GM19035 (cell line): ENCODE measurements around the gene PCBD1.
A peak's percentile ranks its signal among the peaks of the same experiment; 100 is the strongest.
"Not testable (repeated sequence)": the region's sequence is repeated elsewhere in the genome, so short reads cannot be mapped to it uniquely, and the experiment has no call there.

Experiments
- ATAC-seq: cut with Tn5 transposase; IDR thresholded peaks from one replicate; pipeline ENCODE4 v1.9.1; 2021; ENCODE audit not compliant: unreplicated experiment

The PCBD1 gene

GRCh38 chr10:70887804-70888800, at the start of gene PCBD1:
TSS of gene PCBD1 (minus strand) at chr10:70888565. CDS start at chr10:70888533, 32 bp downstream.
- ATAC-seq: peak; percentile 68

DNA sequence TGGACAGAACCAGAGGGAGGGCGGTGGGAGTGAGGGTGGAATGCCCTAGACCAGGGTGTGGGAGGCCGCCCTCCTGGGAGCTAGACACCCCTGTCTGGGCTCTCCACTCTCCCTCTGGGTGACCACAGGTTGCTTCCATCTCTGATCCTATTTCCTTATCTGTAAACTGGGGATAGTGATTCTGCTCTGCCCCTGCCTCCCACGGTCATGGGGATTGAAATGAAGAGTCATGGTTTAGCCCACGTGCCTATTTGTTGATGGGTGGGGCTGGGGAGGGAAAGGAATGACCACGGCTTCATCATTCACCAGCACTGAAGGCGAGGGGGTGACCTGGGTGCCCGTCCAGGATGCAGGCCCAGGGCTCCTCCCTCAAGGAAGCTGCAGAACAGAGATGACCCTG, 49.3 kb upstream of the PCBD1 start:
- ATAC-seq: no peak

GRCh38 chr10:70936111-70936510, 47.7 kb upstream of the PCBD1 start:
- no peak for ATAC-seq

GRCh38 chr10:70935631-70936030, 47.3 kb upstream of the PCBD1 start:
- no peak for ATAC-seq

- no peak for ATAC-seq
These were observed 46.8 kb upstream of the PCBD1 start for GRCh38 chr10:70935125-70935625.

DNA sequence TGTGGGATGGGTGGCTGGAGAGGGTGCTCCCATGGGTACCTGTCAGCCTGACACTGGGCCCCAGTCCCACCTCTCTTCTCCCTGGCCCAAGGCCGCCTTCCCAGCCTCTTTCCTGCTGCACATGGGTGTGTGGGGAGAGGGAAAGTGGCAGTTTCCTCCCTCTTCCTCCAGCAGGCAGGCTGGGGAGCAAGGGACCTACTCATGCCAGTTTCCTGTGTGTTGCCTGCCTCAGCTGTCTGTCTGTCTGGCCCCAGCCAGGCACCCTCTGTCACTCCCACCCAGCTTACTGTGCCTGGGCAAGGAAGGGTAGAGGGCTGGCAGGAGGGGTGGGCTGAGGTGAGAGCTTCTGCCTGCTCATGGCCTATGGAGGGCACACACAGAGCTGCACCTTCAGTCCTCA, 46.3 kb upstream of the PCBD1 start:
- ATAC-seq: no peak

DNA sequence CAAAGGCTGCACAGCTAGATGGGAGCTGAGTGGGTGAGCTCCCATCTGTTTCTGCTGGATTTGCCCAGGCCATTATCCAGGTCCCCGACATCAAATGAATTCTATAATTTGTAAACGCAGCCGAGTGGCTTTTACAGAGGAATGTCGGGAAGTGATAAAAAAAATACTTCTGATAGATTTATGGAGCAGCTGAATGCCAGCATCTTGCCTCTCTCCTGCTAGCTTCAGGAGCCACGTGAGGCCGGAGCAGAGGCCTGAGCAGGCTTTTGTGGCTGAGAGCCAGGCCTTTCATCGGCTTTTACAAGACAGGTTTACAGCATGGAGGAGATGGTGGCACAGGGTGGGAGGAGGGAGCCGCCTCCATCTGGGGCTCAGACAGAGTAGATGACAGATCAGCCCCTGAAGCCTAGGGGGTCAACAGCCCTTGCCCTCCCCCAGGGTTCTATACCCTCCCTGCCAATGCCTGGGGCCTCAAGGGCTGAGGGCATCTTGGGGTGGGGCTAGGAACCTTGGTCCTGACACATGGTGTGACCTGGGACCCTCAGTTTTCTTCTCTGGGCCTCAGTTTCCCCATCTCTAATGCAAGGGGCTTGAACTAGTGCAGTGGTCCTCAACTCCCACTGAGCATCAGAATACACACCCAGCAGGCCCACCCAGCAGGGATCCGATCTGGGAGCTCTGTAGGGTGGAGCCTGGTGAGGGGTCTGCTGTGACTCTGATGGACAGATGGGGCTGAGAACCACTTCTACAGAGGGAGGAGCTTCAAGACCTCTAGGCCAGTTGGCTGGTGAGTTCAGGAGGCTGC, 44.2 kb upstream of the PCBD1 start:
- no peak for ATAC-seq

GRCh38 chr10:70931168-70931815, 42.9 kb upstream of the PCBD1 start:
- ATAC-seq: no peak

DNA sequence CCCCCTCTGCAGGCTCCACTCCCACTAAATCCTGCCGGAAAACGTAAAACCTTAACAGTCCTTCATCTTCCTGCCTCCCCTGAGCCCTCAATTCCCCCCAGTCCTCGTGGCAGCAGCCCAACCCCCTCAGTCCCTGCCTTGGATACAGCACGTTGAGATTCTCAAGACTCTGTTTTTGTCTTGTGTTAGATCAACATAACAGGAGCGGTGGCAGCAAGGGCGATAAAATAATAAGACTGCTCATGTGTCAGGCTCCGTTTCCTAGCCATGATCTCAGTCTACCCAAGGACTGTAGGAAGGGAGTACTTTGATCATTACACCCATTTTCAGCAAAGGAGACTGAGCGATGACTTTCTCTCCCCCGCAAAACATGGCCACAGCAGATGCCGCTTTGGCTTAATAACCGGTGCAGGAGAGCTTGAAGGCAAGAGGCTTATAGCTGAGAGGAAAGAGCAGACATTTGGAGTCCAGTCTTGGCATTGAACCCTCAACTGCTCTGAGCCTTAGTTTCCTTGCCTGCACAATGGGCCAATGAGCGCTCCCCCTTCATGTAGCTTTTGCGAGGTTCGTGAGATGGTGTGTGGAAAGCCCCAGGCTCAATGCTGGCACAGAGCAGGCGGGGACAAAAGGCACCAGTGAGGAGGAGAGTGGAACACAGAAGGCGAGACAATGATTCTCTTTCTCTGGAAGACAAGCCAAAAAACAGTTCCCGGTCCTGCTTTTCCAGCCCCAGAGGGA, 42.1 kb upstream of the PCBD1 start:
- ATAC-seq: no peak

DNA sequence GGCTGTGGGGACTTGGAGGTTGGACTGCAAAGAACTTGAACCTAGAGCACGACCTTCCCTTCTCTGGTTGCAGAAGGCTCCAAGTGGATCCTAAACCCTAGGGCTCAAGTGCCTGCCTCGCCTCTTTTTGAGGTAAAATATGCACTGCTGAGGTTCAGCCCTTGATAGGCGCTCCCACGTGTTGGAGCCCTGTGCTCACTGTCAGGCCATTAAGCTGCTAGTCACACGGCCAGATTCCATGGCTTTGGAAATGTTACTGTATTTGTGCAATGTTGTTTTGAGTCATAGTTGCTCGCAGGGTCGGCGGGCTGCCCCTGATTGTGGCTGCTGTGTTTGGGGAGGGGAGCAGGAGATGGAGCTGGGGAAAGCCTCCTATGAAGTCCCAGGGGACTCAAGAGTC, 39.8 kb upstream of the PCBD1 start:
- ATAC-seq: no peak

DNA sequence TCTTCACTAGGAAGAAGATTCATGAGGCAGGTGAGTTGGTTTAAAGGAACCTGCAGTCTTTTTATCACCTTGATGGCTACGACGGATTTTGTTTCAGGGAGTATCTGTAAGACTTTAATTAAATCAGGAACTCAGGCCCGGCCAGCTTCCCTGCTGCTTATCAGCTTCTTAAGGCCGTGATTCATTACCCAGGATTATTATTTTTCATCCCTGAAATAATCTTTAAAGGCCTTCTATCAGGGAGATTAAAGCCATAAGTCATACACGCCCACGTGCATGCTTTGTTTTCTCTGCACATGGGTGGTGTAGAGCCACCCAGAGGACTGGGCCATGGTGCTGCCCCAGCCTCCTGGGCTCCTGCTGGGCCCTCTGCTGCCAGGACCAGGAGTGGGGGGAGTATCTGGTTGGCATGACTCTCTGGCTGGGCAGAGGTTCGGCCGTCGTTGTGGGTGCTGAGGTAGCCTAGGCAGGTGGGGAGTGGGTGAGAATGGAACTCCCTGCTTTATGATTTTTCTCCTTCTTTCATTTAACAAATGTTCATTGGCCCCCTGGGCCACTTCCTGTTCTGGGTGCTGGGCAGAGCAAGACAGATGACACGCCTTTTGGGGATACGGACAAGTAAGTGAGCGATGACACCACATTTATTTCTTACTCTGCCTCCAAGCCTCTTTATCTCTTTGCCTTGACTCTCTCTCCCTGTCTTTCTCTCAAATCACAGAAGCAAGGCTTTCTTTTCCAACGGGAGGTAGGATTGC, 39.0 kb upstream of the PCBD1 start:
- ATAC-seq: no peak

DNA sequence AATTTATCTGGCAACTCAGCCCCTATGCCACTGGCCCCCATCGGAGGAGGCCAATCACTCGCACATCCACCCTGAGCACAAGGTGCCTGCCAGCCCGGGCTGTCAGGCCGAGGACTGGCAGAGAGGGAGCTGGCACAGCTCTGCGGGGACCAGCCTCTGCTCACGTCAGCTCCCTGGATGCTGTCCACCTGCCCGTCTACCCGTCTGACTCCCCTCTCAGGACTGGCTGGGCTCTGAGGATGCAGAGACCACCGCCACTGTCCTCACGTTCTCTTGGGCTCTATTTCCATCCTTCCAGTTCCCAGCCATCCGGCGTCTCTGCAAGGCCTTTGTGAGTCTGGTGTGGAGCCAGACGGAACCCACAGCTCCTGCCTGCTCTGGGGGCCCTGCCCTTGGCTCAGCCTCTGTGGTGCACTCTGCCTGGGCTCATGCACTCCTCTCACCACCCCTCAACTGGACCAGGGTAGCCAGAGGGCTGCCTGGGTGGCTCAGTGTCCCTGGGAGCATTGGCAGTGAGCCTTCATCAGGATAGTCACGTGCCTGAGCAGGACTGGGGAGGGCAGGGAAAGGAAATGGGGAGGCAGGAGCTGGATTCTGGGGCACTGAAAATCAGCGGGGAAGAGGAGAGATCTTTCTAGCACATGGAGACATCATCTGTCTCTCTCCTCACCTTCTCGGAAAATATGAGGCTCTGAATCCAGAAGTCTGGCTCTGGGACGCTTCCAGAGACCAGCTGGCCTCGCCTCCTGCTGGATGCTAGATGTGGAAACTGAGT, 38.0 kb upstream of the PCBD1 start:
- no peak for ATAC-seq

DNA sequence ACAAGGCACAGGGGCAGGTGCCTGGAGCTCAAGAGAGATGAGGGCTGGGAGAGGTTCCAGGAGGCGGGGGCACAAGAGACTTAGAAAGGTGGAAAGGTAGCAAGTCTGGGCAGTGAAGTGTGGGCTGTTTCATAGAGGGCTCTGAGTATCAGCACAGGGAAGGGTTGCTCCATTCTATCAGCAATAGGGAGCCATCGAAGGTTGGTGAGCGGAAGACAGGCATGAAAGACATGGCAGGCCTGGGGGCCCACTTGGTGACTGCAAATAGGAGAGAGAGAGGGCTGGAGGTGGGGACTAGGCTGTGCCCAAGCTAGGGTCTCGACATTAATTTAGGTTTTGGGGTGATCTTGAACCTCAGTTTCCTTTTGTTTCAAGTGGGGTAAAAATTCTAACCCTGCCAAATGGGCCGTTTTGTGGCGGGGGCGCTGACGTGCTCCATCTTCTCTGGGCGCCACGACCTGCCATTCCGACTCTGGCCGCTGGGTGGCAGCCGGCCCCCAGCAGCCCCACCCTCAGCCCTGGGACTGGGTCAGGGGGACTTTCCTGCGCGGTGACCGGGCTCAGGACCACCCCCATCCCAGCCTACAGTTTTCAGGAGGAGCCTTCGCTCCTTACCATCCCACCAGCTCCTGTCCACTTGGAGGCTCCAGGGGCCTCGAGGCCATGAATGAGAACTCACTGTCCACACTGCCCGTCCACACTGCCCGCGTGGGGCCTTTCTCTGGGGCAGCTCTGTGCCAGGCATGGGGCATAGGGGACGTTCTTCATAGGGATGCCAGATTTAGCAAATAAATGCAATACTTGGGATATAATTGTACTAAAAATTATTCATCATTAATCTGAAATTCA, 37.2 kb upstream of the PCBD1 start:
- no peak for ATAC-seq

GRCh38 chr10:70923696-70924095, 35.3 kb upstream of the PCBD1 start:
- ATAC-seq: no peak

- ATAC-seq: no peak
These were observed 32.9 kb upstream of the PCBD1 start for GRCh38 chr10:70921285-70921684.

DNA sequence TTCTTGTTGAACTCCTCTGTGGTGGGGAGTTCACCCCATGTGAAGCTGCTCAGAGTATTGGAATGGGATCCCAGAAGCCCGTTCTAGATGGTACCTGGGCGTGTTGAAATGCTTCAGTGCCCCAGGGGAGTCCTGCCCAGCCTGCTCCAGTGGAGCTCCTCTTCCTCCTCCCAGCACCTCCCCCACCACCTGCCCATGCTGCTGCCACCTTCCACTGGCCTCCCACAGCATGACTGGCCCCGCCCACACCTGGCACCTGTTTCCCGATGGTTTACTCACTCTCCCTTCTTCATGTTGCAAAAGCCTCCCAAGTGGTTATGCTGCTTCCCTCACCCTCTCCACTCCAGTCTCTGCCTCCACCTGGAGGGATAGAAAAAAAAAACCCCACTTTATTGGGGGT, 32.2 kb upstream of the PCBD1 start:
- no peak for ATAC-seq

DNA sequence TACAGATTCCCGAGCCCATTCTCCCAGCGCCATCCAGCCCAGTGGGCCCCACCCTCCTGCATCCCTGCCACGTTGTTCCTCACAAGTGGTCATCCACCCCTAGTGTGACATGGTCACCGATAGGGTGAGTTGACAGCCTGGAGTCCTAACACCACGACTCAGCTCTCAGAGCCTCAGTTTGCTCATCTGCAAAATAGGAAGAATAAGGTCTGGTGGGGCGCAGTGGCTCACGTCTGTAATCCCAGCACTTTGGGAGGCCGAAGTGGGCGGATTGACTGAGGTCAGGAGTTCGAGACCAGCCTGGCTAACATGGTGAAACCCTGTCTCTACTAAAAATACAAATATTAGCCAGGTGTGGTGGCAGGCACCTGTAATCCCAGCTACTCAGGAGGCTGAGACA, 31.5 kb upstream of the PCBD1 start:
- not testable (repeated sequence) for ATAC-seq
